Hematopoietic multipotent progenitor cell treated with erythropoietin and hydrocortisone succinate and interleukin-3 and kit ligand, for 6 days (in vitro differentiated cells): ENCODE data around the gene COPRS.

Experiments
- DNase-seq: peaks from one replicate; pipeline ENCODE4 v3.0.0-alpha.2; 2015

Gene COPRS

GRCh38 chr17:31858642-31859486 is at the start of gene COPRS:
COPRS (minus strand) TSS chr17:31859244; CDS start chr17:31859199, 45 bp downstream.
- DNase-seq, result peak; percentile 91

DNA sequence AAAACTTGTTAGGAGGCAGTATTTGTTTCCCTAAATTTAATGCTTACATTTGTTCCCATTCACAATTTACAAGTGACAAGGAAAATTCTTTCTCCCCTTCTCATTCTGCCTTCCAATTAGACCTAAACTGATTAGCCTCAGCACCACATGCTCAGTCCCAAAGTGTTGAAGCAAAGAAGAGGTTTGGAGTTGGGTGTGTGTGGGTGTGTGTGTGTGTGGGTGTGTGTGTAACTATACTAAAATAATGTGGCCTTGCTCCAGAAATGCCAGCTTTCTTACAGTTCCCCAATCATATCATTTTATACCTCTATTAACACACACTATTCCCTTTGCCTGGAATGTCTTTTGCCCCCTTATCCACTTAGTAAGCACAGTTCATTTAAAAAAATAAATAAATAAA is 49.3 kb upstream of the COPRS start:
- peak; percentile 28 for DNase-seq

- DNase-seq, result peak; percentile 69
These were observed 48.4 kb upstream of the COPRS start for GRCh38 chr17:31907342-31907962.

DNA sequence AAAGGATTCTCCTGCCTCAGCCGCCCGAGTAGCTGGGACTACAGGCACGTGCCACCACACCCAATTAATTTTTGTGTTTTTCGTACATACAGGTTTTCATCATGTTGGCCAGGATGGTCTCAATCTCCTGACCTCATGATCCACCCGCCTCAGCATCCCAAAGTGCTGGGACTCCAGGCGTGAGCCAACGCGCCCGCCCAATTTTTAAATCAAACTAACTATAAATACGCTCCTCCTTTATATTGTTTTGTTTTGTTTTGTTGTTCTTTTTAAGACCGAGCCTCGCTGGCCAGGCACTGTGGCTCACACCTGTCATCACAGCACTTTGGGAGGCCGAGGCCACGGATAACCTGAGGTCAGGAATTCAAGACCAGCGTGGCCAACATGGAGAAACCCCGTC is 44.4 kb upstream of the COPRS start:
- DNase-seq, result no peak

DNA sequence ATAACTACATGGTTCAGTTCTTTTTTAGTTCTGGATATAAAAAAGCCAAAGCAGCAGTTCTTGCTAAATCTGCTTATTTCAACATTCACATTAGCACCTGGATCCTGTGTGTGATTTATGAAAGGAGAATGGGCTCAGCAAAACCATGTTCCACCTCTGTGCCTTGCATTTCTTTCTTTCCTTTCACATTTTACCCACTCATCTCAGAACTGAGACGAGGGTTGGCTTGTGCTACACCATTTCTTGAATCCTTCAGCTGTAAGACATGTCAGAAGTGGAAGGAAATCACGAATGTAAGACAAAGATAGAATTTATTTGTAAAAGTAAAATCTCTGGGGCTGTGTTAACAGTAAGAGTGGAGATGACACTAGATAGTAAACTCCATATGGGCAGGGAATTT is 43.6 kb upstream of the COPRS start:
- DNase-seq, result no peak

GRCh38 chr17:31900877-31901276 is 41.8 kb upstream of the COPRS start:
- peak; percentile 52 for DNase-seq

GRCh38 chr17:31888124-31888523 is 29.1 kb upstream of the COPRS start:
- peak; percentile 66 for DNase-seq

GRCh38 chr17:31882571-31882970 is 23.5 kb upstream of the COPRS start:
- DNase-seq, result no peak

- no peak for DNase-seq
These were observed 21.3 kb upstream of the COPRS start for GRCh38 chr17:31880311-31880710.

DNA sequence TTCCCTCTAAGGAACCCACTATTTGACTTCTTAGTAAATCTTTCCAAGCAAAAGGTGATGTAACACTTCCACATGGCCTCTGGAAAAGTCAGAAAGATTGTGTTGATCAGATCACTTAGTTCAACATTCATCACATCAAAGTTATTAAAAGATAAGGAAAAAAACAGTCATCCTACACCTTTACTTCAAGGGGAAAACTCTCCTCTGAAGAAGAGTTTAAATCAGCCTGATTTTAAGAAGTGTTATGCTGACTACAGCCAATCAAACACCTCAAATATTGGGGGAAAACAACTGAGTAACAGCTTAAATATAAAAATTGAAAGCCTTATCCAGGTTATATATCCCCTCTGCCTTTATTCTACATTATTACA is 19.6 kb upstream of the COPRS start:
- no peak for DNase-seq

DNA sequence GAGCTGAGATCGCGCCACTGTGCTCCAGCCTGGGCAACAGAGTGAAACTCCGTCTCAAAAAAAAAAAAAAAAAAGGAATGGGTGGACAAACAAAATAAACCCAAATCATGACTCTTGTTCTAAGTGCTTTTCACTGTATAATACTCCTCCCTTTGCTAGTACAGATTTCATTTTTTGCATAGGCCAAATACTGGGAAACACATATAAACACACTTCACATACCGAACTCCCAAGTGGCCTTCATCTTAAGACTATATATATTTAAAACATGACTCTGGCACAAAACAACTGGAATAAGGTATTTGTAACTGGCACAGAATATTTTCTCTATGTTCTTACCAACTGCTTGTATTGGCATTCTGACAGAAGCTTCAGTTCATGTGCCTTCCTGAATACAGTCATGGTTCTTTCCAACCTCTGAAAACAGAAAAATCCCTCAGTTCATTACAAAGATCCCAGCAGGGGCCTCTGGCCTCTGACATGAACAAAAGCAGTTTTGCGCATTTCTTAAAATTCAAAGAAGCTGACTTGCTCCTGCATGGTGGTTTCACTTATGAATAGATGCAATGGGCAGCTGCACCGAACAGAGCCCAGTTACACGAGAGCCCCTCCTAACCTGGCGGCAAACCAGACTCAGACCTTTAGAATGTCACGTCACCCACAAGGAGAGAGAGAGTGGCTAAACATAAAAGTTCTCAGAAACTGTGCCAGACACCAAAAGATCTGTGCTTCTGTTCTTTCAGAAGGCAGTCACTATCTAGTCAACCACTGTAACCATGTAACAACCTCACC is 19.1 kb upstream of the COPRS start:
- DNase-seq, result no peak

- no peak for DNase-seq
These were observed 18.3 kb upstream of the COPRS start for GRCh38 chr17:31877341-31877740.

DNA sequence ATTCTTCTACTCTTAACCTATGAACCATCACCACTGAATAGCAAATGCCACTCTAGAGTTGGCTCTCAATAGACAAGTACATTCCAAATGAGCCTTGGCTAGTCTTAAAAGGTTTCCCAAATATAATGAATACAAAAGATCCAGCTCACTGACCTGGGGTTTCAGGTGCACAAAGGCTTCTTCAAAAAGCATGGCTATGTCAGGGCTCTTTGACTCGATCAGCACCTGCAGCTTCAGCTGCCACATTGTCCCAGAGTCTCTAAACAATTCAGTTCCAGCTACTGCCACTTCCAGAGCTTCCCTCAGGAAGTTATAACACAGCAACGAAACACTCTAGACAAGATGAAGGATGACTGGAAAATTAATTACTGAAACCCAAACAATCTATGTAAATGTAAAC is 16.0 kb upstream of the COPRS start:
- DNase-seq, result no peak

GRCh38 chr17:31869797-31870568 is 10.9 kb upstream of the COPRS start:
- DNase-seq, result no peak

GRCh38 chr17:31869031-31869430 is 10.0 kb upstream of the COPRS start:
- no peak for DNase-seq

DNA sequence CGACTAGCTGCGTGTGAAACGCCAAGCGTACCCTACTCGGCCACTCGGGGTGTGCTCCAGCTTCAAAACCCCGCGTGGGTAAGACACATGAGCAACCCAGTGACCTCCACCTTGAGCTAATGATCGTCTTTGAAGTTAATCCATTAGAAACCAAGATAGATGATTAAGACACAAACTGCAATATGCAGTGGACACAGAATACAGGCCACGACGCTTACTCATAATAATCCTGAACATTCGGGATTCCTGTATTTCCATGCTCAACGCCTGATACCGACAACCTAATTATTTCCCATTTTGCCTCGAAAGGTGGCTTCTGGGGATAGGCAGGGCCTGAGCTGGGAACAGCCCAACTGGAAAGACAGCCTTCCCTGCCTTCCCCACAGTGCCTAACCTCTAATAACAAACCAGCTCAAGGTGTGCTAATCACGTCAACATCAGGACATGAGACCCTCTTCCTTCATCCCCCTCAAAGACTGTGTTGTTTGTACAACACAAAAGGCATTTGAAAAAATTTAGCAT is 504 bp upstream of the COPRS start:
- no peak for DNase-seq

- peak; percentile 23 for DNase-seq
These were observed 963 bp downstream of the COPRS start for GRCh38 chr17:31857920-31858641.

GRCh38 chr17:31856750-31857149 is 2.3 kb downstream of the COPRS start:
- no peak for DNase-seq

GRCh38 chr17:31854672-31855071 is 4.4 kb downstream of the COPRS start:
- DNase-seq, result no peak

- DNase-seq, result no peak
These were observed 5.1 kb downstream of the COPRS start for GRCh38 chr17:31853911-31854470.

DNA sequence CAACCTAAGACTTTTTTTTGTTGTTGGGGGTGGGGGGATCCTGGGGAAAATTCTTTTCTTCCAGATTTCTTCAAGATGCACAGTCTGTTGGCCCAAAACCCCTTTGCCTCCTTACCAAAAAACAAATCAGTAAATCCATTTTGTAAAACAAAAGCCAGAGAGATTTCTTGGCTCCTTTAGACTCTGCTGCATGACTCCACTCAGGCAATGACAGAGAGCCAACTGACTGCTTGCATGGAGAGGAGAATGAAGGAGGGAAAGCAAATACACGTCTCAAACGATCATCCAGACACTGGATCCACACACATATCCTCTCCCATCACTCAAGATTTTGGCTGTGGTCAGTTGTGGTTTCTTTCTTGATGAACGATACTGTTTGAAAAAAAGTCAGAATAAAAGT is 13.8 kb downstream of the COPRS start:
- DNase-seq, result no peak
